Endometrium (tissue), 2 donors: ENCODE data around the gene ICOSLG.
"Not testable (repeated sequence)": the region's sequence is repeated elsewhere in the genome, so short reads cannot be mapped to it uniquely, and the experiment has no call there.

Experiments
- FAIRE-seq: peaks from 2 replicates; lab custom pipeline; 2012; peaks lifted over from hg19 to GRCh38; lab: Jason Lieb, UNC
- donor health status: control.
- donor health status: control.

ICOSLG gene

DNA sequence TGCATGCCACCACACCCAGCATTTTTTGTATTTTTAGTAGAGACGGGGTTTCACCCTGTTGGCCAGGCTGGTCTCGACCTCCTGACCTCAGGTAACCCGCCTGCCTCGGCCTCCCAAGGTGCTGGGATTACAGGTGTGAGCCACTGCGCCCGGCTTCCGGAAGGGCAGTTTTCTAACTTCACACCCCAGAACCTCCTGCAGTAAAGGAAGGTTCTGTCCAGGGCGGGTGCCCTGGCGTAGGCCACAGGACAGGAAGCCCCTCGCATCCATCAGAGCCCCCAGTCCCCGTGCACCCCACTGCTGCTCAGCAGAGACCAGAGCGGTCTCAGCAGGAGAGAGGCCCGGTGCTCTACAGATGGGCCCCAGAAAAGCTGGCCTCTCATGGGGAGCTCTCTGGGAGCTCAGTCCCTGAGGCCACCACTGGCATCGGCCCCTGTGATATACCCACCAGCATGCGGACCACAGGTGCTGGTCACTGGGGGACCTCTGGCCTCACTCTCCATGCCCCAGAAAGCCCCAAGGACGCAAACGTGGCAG lies 25.1 kb upstream of the ICOSLG start:
- FAIRE-seq: no peak

DNA sequence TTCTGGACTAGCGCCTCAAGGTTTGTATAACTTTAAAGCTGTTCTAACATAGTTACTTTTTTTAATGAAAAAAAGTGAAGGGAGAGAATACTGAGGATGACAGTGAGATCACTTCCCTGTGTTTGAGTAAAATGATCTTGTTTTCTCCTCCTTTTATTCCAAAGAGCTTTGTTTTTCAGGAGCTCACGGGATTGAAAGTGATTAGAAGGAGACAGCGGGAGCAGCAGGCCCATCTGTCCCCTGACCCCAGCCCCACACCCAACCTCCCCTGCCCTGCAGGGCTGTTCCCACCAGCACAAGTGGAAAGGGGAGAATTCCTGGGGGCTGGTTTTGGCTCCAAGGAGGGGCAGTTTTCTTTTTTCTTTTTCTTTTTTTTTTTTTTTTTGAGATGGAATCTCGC lies 23.0 kb upstream of the ICOSLG start:
- no peak for FAIRE-seq

DNA sequence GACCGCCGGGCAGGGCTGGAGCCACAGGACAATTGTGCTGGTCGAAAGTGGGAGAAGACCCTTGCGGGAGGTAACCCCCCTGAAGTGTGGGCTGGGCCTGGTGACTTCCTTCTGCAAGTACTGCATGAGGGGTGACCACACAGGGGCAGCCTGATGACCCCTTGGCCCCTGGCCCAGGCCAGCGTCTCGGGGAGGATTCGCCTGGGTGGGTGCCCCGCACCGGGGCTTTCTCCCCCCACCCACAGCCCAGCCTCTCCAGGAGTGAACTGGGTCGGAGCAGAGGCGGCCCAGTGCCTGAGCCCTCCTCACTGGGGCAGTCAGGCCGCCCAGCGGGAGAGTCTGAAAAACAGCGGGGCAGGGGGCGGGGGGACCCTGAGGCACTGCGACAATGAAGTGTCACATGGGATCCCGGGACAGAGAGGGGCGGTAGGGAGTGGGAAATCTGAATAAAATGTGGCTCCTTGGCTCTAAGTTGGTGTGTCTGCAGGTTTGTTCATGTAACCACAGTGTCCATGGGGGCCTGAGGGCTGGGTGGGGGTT lies 22.5 kb upstream of the ICOSLG start:
- no peak for FAIRE-seq

DNA sequence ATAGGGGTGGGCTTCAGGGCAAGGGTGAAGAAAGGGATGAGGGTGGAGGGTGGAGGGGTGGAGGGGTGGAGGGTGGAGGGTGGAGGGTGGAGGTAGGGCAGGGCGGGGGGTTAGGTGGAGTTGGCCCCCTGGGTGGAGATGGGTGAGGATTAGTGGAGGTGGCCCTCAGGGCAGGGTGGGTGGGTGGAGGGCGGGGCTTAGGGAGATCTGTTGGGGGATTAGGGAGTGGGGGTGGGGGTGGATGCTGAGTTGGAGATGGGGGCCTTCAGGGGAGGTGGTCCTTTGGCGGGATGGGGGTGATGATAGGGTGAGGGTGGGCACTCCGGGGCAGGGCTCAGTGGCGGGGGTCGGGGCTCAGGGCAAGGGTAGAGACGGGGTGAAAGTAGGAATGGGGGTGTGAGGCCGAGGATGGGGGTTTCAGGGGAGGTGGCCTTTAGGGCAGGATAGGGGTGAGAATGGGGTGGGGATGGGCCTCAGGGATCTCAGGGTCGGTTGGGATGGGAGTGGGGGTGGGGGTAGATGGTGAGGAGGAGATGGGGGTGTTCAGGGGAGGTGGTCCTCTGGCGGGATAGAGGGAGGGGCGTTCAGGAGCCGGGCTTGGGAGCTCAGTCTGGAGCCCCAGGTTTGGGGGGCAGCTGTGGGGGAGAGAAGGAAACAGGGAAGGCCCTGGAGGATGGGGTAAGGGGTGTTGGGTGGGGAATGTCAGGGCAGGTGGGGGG lies 21.8 kb upstream of the ICOSLG start:
- no peak for FAIRE-seq

DNA sequence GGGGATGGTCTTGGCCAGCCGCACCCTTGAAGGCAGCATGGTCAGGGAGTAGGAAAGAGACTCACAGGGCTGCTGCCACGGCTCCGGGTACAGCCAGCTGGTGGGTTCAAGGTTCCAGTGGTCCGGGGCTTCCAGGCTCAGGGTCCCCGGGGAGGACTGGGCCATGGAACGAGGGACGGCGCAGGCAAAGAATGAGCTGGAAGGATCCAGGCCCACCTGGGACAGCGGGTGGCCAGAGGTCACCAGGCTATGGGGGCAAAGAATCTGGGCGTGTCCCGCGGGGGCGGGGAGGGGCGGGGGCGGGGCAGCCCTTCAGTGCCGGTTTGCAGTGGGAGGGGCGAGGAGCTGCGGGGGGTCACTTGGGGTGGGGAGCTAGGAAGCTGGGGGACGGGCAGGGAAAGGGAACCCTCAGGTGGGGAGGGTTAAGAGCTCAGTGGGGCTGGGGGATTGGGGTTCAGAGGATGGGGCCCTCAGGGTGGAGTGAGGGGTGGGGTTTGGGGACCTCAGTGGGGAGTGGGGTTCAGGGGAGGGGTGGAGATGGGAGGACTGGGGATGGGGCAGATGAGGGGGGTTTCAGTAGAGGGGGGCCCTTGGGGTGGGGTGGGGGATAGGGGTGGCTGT lies 21.0 kb upstream of the ICOSLG start, which contains the start of gene DNMT3L:
Gene DNMT3L, minus strand, starts transcription at position 223 of the 621 bp plus-strand sequence. CDS start 638 bp downstream, outside the sequence.
- no peak for FAIRE-seq

DNA sequence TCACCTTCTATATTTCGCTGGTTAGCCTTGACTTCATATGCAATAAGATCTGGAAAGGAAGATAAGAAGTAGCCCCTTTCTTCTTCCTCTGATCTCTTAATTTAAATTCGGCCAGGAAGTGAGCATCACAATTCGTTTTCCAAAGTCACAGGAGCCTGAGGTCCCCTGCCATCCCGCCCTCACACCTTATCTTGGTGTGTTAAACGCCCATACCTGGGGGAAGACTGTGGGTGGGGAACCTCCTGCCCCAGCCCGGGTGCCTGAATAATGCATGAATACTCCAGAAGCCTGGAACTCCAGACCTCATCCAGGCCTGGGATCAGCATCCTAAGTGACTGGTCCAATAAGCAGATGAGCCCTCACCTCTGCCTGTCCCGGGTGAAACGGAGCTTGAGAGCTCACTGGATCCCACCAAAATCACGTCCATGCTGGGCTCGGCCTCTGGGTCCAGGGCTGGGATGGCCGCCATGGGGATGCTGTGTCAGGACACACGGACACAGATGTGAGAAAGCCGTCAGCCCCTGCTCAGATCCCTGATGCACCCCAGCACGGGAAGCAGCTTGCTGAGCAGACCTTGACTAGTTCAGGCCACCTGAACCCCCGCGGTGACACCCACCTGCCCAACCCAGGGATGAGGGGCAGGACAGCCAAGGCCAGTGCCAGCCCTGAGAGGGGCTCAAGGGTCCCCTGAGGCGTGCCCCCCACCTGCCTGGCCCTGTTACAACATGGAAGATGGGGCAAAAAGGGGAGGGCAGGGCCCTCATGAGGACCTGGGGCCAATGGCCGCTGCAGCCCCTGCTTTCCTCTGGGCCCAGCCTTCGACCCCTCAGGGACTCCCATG lies 20.3 kb upstream of the ICOSLG start:
- no peak for FAIRE-seq

DNA sequence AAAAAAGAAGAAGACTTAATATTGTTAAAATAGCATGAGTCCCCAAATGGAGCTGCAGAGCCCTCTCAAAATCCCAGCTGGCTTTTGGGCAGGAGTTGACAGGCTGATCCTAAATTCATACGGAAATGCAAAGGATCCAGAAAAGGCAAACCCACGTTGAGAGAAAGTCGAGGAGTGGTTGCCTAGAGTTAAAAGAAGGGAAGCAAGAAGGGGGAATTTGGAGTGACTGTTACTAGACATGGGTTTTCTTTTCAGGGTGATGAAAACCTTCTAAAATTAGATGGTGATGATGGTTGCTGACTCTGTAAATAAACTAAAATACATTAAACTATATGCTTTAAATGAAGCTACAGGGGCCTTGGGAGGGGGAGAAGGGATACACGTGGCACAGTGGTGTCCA lies 19.3 kb upstream of the ICOSLG start:
- no peak for FAIRE-seq

DNA sequence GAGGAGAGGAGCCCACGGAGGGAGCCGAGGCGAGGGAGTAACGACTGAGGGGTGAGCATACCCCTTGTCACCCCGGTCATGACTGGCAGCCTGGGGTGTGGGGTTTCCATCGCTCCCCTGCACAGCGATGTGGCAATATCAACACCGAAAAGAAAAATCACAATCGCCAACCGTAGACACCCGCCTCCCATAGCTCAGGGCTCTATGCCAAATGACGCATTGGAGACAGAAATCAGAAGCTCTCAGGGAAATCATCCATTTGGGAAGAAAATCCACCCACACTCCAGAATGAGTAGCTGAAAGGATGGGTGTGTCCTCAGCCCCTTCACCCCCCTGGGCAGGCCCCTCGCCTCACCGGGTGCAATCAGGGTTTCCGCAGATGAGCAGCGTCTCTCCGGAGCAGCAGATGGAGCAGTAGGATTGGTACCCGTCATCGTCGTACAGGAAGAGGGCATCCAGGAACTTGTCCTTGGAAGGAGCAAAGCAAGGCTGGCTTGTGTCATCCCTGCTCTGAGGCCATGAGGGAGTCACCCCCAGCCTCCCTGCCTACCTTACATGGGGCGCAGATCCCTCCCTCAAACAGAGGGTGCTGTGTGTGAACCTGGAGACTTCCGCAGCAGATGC lies 18.5 kb upstream of the ICOSLG start:
- no peak for FAIRE-seq

DNA sequence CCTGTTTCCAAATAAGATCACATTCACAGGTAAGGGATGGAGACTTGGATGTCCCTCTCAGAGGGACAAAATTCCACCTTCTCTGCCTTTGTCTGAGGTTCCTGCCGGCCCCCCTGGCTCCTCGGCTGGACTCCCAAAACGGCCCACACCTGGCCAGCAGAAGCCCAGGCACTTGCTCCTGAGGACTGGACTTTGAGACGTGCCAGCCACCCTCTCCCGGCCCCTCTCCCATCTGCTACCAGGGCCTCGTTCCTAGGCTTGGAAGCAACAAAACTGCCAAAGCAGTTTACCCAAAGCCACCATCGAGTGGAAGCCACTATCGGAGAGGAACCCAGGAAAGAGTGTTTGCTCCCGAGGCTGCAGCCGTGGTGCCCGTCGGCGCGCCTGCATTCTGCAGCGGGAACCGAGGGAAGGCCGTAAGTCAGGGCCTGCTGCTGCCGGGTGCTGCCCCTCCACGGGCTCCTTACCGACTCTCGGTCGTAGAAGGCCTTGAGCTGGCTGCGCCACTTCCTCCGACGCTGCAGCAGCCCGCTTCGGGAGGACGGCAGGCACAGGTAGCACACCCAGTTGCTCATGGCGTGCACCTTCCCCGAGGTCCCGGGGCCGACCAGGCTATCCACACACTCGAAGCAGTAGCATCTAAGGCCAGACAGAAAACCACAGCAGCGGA lies 17.4 kb upstream of the ICOSLG start:
- no peak for FAIRE-seq

DNA sequence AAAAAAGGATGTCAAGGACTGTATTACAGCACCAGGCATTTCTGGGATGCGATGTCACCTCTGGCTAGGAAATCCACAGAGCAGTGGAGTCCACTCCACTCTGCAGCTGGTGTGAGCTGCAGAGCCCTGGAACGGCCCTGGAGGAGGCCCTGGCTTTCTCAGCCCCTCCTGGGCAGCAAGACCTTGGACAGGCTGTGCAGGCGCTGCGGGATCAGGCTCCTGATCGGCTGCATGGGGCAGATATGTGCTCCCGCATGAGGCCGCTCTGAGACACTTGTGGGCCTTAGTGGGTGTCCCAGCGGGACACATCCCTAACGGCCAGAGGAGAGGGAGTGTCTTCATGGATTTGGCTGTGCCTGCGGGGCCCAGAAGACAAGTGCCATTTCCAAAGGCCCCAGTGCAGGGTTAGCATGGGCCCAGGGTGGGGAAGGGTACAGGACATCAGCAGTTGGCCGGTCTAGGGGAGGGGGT lies 14.8 kb upstream of the ICOSLG start:
- FAIRE-seq: no peak

DNA sequence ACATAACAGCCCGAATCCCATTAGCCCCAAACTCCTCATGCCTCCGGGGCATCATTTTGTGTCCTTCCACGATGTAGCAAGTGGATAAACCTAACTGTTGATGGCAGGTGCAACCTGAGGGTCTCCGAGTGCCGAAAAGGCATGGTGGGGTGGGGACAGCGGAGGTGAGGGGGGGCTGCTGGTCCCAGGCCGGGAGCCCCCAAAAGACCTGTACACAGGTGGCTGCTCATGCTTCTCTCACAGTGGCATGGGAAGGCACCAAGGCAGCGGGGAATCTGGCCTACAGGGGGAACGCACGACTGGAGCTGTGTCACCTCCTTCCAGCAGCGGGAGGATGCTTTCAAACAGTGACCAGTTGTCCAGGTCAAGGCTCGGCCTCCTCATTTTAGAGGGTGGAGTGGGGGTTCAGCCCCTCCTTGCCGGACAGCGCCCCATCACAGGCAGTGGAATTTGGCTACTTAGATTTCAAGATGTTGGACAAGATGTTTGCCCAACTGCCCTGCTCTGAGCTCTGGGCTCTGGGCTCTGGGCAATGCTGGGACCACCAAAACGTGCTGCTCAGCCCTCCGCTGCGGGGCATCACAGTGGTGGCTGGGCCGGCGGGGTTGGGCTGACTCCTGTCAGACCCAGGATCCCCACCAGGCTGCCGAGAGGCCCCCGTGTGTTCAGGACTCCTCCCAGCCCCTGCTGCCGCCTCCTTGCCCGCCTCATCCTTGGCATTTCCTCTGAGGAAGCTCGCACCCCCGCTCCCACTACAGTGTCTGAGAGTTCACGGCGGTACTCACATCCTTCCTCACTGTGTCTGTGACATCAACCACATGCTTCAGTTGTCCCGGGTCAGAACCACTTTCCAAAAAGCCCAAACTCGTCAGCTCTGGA lies 13.3 kb upstream of the ICOSLG start:
- FAIRE-seq: no peak

DNA sequence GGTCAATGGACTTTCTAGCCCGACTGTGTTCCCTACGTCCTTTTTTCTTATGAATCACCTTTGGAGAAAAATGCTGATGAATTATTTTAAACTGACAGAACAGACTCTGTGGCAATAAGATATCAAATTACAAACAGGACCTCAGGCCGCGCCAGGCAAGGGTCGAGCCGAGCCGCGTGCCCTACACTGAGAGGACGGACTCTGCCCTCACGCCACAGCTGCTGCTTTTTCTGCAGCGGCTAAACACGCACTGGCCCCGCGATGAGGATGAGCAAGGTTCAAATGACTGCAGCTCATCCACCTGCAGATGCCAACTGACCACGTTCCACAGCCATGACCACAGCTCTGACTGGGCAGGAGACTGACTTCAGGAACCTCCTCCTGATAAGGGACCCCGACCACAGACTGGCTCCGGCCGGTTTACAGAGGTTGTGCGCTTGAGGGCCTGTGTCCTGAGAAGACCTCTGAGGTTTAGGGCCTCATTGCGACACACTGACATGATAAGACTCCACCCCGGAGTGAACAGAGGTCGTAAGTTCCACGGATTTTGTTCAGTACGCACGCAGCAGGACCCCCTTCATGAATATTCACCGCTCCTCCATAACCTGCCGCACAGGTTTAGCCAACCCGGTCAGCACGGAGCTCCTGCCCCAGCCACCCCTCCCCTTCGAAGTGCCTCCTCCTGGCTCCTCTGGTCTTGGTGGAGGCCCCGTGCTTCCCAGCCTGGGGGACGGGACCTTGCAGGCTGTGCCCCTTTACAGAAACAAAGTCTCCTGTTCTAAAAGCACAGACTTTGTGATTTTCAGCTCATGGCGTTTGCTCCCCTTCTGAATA lies 8.7 kb upstream of the ICOSLG start:
- not testable (repeated sequence) for FAIRE-seq

DNA sequence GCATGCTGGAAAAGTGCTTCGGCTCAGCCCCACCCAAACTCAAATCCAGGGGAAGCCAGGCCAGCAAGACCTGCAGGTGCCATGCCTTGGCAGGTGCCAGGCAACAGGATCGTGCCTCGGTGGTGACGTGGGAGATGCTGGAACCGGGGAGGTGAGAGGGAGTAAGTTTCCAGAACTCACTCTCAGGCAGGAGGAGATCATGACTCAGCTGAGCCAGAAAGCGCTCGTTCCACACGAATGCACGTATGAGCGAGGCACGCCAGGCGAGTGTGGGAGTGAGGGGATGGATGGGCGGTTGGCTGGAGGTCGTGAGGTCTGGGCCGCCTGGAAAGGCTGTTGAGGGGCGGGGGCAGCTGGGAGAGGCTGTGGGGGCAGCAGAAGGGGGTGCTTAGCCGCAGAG lies 7.2 kb upstream of the ICOSLG start:
- not testable (repeated sequence) for FAIRE-seq

DNA sequence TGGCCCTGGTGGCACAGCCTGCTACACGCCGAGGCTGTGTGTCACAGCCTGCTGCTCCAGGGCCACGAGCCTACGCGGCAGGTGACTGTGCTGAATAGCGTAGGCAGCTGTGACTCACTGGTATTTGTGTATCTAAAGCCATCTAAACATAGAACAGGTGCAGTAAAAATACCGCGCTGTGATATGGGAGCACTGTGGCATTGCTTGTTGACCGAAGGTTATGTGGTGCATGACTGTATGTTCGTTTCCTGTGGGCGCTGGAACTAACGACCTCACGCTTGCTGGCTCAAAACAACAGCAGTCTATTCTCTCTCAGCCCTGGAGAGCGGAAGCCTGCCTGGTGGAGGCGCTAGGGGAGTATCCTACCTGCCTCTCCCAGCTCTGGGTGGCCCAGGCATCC lies 3.2 kb upstream of the ICOSLG start:
- FAIRE-seq: not testable (repeated sequence)

DNA sequence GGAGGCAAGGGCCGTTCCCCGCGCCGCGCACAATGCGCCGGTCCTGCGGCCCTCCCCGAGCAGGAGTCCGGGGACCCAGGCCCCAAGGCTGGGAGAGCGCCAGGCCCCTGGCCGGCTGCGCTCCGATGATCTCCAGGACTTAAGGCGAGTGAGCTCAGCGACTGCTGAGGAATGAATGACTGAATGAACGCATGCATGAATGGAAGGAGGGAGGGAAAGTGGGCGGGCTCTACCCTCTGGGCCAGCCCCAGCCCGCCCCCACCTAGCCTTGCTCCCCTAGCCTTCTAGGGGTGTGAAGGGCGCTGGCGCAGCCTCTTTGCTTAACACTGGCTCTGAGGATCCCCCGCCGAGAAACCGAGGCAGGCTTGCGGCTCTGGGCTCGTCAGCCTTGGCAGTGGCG lies 538 bp upstream of the ICOSLG start:
- FAIRE-seq: not testable (repeated sequence)

DNA sequence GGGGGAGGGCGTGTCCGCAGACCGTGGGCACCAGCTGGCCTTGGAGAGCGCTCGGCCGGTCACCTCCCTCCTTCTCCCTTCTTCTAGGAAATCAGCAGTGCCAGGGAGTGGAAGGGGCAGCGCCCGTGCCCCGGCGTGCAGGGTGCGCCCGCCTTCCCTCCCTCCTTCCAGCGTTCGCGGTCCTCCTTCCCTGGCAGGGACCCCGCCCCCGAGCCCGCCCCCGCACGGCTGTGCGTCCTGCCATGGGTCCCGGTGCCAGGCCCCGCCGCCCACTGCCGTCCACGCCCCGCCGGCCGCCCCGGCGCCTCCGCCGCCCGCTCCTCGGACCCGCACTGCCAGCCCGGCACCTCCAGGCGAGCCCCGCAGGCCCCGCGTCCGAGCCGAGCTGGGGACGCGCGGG lies 390 bp downstream of the ICOSLG start:
- not testable (repeated sequence) for FAIRE-seq

DNA sequence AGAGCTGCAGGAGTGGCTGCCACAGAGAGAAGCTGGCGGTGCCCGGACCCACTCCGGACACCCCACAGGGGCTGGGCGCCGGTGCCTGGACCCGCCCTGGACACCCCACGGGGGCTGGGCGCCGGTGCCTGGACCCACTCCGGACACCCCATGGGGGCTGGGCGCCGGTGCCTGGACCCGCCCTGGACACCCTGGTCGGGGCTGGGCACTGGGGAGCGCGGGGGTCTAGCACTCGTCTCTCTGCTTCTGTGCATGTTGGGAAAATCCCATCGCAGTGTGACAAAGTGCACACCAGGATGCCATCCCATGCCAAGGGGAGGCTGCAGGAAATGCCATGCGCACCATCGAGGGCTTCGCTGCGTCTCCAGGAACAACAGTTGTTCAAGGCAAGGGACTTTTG lies 11.2 kb downstream of the ICOSLG start:
- not testable (repeated sequence) for FAIRE-seq

DNA sequence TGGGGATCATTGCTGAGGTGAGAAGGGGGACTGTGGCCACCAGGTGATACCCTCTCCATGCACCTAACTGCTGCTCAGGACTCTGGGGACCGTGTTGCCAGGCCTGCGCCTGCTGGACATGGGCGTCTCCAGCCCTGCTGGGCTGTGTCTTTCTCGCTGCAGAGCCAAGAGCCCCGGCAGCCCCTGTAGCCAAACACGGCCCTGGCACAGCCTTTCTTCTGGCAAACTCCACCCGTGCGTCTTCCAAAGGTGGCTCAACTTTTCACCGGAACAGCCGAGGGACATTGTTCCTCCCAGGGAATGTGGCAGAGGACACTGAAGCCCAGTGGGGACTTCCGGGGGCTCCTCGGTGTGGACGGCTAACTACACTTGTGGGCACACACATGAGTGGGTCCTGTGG lies 12.6 kb downstream of the ICOSLG start:
- not testable (repeated sequence) for FAIRE-seq

DNA sequence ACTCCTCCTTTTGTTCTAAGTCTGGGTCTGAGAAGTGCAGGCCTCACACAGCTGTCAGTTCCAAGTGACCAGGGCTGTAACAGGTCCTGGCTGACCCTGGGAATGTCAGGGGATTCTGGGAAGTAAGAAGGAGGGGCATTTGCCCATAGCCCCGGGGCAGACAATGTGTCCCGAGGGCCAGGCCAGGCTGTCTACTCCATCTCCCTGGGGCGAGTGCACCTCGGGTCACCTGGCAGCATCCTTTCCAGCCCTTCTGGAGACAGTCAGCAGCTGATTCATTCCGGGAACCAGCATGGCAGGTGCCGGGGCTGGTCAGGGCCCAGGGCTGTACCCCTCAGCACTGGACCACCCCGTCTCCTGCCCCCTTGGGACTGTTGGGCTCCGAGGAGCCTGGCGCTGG lies 13.1 kb downstream of the ICOSLG start:
- FAIRE-seq: not testable (repeated sequence)
